DND-41 (cell line): ENCODE data around the gene PIEZO1.
A peak's percentile ranks its signal among the peaks of the same experiment; 100 is the strongest.

ENCODE experiments used
- ATAC-seq: fragments of 200-7000 bp; cut with Tn5 transposase; 3 replicates; pipeline ENCODE4 v1.9.1; 2021; ENCODE audit warnings: low read depth; ENCODE audit not compliant: insufficient read depth
- DNase-seq: peaks from one replicate; pipeline ENCODE4 v3.0.0-alpha.2; 2020
- H2AFZ ChIP-seq: 2 replicates; pipeline ENCODE4 v1.6.0; 2012; ENCODE audit warnings: low read depth, low read length
- H3K27ac ChIP-seq: 2 replicates; pipeline ENCODE4 v1.5.1; 2012; ENCODE audit warnings: low read length, inconsistent platforms
- H3K27me3 ChIP-seq: fragments of 200-600 bp; sonication (generic); 2 replicates; pipeline ENCODE4 v1.6.0; 2012; ENCODE audit warnings: low read length, mild to moderate bottlenecking, inconsistent platforms; ENCODE audit not compliant: insufficient read depth, poor library complexity
- H3K36me3 ChIP-seq: 2 replicates; pipeline ENCODE4 v1.5.1; 2012; ENCODE audit warnings: low read length, inconsistent platforms; ENCODE audit not compliant: insufficient read depth
- H3K4me1 ChIP-seq: 2 replicates; pipeline ENCODE4 v1.5.1; 2012; ENCODE audit warnings: mild to moderate bottlenecking, low read length; ENCODE audit not compliant: insufficient read depth
- H3K4me2 ChIP-seq: 2 replicates; pipeline ENCODE4 v1.6.0; 2012; ENCODE audit warnings: mild to moderate bottlenecking, moderate library complexity, low read length, inconsistent platforms; ENCODE audit not compliant: insufficient read depth
- H3K4me3 ChIP-seq, 2 experiments: fragments of 200-600 bp in 1 of 2; shearing (Covaris generic) in 1 of 2; 2 replicates each; pipeline ENCODE4 v1.5.1; 2012 to 2016; ENCODE audit warnings: inconsistent platforms in 2 of 2, low read length in 2 of 2, mild to moderate bottlenecking in 2 of 2, low read depth in 1 of 2, moderate library complexity in 1 of 2
- H3K79me2 ChIP-seq: 2 replicates; pipeline ENCODE4 v1.6.0; 2012; ENCODE audit warnings: low read length, inconsistent platforms; ENCODE audit not compliant: insufficient read depth
- H3K9ac ChIP-seq: 2 replicates; pipeline ENCODE4 v1.6.0; 2012; ENCODE audit warnings: low read depth, mild to moderate bottlenecking, inconsistent platforms, low read length, moderate library complexity
- H3K9me3 ChIP-seq: 2 replicates; pipeline ENCODE4 v1.5.1; 2012; ENCODE audit warnings: low read length, moderate library complexity, mild to moderate bottlenecking, inconsistent platforms; ENCODE audit not compliant: insufficient read depth, severe bottlenecking
- H4K20me1 ChIP-seq: 2 replicates; pipeline ENCODE4 v1.6.0; 2012; ENCODE audit warnings: low read length; ENCODE audit not compliant: insufficient read depth
- EZH2 ChIP-seq: IDR thresholded peaks from 3 replicates; pipeline ENCODE4 v1.6.1; 2012; ENCODE audit warnings: borderline replicate concordance, low read depth, mild to moderate bottlenecking, moderate library complexity, low read length, inconsistent platforms; ENCODE audit not compliant: severe bottlenecking
- TF ChIP-seq, protein P1 (sequence below): IDR thresholded peaks from 2 replicates; pipeline ENCODE4 v1.5.1; 2012; ENCODE audit warnings: borderline replicate concordance, low read length, moderate library complexity, mild to moderate bottlenecking; ENCODE audit not compliant: poor library complexity, severe bottlenecking; ENCODE audit errors: extremely low read depth

The PIEZO1 gene

DNA sequence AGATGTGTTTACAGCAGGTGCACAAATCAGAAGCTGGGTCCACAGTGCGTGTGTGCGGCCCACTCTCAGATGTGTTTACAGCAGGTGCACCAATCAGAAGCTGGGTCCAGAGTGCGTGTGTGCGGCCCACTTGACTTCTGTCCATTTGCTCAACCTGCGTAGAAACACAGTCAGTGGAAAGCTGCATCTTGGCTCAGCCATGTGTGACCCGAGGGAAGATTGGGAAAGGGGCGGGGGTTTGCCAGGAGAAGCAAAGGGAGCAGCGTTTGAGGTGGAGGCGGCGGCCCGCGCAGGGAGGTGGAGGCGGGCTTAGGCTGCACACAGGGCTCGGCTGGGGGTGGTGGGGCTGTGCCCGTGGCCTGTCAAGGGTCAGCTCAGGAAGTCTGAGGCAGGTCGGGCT is 74.5 kb downstream of the PIEZO1 start:
- no peak overlapping the region for H3K9ac ChIP-seq
- DNase-seq: no peak
- peaks cover 33% of the 10 kb centered on the region for H3K36me3 ChIP-seq
- H3K79me2 ChIP-seq: peaks cover 53% of the 10 kb centered on the region
- H3K27ac ChIP-seq: no peak overlapping the region
- no peak for ATAC-seq
- H3K27me3 ChIP-seq: no peaks in the 10 kb centered on the region
- peaks cover 48% of the 10 kb centered on the region for H4K20me1 ChIP-seq
- peaks cover 26% of the 10 kb centered on the region for H3K4me1 ChIP-seq
- no peak overlapping the region for H3K4me3 ChIP-seq
- TF ChIP-seq EZH2: no peak
- TF ChIP-seq, protein P1, sequence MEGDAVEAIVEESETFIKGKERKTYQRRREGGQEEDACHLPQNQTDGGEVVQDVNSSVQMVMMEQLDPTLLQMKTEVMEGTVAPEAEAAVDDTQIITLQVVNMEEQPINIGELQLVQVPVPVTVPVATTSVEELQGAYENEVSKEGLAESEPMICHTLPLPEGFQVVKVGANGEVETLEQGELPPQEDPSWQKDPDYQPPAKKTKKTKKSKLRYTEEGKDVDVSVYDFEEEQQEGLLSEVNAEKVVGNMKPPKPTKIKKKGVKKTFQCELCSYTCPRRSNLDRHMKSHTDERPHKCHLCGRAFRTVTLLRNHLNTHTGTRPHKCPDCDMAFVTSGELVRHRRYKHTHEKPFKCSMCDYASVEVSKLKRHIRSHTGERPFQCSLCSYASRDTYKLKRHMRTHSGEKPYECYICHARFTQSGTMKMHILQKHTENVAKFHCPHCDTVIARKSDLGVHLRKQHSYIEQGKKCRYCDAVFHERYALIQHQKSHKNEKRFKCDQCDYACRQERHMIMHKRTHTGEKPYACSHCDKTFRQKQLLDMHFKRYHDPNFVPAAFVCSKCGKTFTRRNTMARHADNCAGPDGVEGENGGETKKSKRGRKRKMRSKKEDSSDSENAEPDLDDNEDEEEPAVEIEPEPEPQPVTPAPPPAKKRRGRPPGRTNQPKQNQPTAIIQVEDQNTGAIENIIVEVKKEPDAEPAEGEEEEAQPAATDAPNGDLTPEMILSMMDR: no peak
- no peaks in the 10 kb centered on the region for H3K9me3 ChIP-seq
- H3K4me2 ChIP-seq: no peak overlapping the region
- no peak overlapping the region for H2AFZ ChIP-seq

DNA sequence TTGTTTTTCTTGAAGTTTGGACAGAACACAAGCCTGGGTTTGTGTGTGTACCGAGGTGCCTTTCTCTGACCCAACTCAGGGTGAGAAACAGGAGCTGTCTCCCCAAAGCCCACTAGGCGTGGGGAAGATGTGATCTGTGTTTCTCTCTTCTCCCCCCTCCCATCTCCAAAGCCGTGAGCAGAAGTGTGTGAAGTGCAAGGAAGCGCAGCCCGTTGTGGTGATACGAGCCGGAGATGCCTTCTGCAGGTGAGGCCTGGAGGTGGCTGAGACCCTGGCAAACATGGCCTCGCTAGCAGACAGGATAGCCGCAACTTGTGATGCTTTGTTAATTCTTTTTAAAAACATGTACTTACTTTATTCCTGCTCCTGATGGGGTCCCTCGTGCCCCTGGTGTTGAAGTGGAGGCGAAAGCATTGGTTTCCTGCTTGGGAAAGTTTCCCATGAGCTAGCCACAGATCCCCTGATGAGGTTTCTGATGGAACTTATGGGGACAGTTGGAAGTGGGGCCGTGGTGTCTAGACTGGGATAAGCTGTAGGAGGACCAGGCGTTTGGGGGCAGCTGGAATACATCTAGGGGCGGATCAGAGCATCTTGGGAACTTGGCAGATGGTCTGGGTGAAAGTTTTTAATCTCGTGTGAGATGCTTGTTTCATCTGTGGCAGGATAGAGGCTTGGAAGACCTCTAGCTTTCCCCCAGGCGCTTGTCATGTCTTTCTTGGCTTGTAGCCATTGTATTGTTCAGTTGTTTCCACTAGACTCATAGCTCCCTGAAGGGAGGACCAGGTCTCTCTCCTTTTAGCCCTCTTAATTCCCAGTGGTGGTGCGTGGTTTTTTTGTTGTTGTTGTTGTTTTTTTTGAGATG is 77.8 kb downstream of the PIEZO1 start:
- peak overlapping the region; percentile 89 for H3K9ac ChIP-seq
- peak overlapping the region; percentile 100 for H3K4me2 ChIP-seq
- peak overlapping the region; percentile 98 for H2AFZ ChIP-seq
- no peaks in the 10 kb centered on the region for H3K27me3 ChIP-seq
- peaks cover 59% of the 10 kb centered on the region for H3K4me1 ChIP-seq
- H3K79me2 ChIP-seq: peaks cover 83% of the 10 kb centered on the region
- no peak for TF ChIP-seq EZH2
- TF ChIP-seq, protein P1: no peak
- H3K36me3 ChIP-seq: peaks cover 17% of the 10 kb centered on the region
- DNase-seq: no peak
- H4K20me1 ChIP-seq: peaks cover 43% of the 10 kb centered on the region
- H3K9me3 ChIP-seq: no peaks in the 10 kb centered on the region
- H3K27ac ChIP-seq: peak overlapping the region; percentile 59
- no peak for ATAC-seq
- peak overlapping the region; percentile 99 to 100 for H3K4me3 ChIP-seq

DNA sequence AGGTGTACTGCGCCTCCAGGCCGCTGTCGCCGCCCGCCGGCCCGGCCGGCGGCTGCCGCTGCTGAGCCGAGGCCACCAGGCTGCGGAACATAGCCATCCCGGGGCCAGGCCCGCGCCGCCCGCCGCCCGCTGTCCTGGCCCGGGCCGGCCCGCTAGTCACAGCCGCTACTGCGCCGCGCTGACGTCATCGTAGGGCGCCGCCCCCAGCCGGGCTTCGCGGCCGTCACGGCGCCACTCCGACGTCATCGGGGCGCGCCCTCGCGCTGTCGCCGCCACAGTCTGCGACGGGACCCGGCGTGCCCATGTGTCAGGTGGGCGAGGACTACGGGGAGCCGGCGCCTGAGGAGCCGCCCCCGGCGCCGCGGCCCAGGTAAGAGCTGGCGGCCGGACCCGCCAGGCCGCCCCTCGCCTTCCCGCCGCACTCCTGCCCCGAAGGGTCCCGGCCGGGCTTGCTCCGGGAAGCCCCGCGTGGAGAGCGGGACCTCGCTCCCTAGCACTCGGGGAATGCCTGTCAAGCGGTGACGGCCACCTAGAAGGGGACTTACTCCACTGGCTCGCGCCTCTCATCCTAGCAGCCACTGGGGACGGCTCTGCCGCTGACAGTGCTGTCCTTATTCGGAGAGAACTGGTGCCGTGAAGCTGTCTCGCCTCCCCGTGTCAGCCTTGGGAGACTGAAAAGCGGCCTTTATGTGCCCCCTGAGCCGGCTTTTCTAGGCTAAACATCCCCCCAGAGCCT is 78.6 kb downstream of the PIEZO1 start, which contains the start of the genes CTU2 and RNF166:
Gene CTU2 (plus strand): TSS at position 275 of the 736 bp plus-strand sequence. CDS start 28 bp downstream, at position 303.
Gene RNF166 (minus strand): TSS at position 180 of the 736 bp plus-strand sequence. CDS start 83 bp downstream, at position 97.
- DNase-seq: peak; percentile 87
- Histone ChIP-seq H4K20me1 (peaks cover 36% of the 10 kb centered on the region), H3K36me3 (peaks cover 19% of the 10 kb centered on the region), H3K9ac (peak within 1 kb of the TSS; percentile 89), H2AFZ (peak within 1 kb of the TSS; percentile 98), H3K4me1 (peaks cover 67% of the 10 kb centered on the region), H3K27ac (peak within 1 kb of the TSS; percentile 65), H3K79me2 (peaks cover 85% of the 10 kb centered on the region), H3K4me2 (peak within 1 kb of the TSS; percentile 100), H3K9me3 (no peaks in the 10 kb centered on the region), H3K4me3 (peak within 1 kb of the TSS; percentile 99 to 100), H3K27me3 (no peaks in the 10 kb centered on the region)
- peak; percentile 59 for ATAC-seq
- TF ChIP-seq, protein P1: no peak
- TF ChIP-seq EZH2: no peak
